ENCODE results near the gene NFIA.

NFIA gene

GRCh38 chr1:61208172-61208571, 125.8 kb downstream of the NFIA start:
- Histone ChIP-seq H3K4me1 (ENCODE audit: control insufficient read depth, insufficient read depth, low read length) (no peaks in the 10 kb centered on the region), H3K27ac (ENCODE audit: extremely low read depth, low read depth, low read length) (no peak overlapping the region), H3K36me3 (ENCODE audit: control insufficient read depth in 2 of 2, insufficient read depth in 1 of 2, low read length in 2 of 2) (no peaks in the 10 kb centered on the region), H3K9me3 (ENCODE audit: control insufficient read depth, insufficient read depth, low read depth, low read length) (no peaks in the 10 kb centered on the region), H3K4me3 (ENCODE audit: low read depth, low read length) (no peak overlapping the region)
- ChIA-PET POLR2A (no interaction called here), CTCF (interaction anchor here (1.0 to 1.1 kb wide), 2 partner anchors 69 to 158 kb away, joined by 4 to 6 read pairs; no protein-coding TSS in a partner anchor)
- no peak for TF ChIP-seq SETDB1 (IDR thresholded peaks at IDR 0.05; ENCODE audit: insufficient read length, low read length)

- CTCF ChIA-PET, result interaction anchor here (1.0 to 1.1 kb wide), 2 partner anchors 68 to 159 kb away, joined by 4 to 6 read pairs; no protein-coding TSS in a partner anchor
- H3K4me3 ChIP-seq (ENCODE audit: low read depth, low read length), result no peak overlapping the region
- no peak overlapping the region for H3K27ac ChIP-seq (ENCODE audit: extremely low read depth, low read depth, low read length)
- TF ChIP-seq ZNF510 (tag by site-specific recombination; IDR thresholded peaks at IDR 0.05; ENCODE audit: insufficient replicate concordance) (no peak), SP7 (tag by site-specific recombination; IDR thresholded peaks at IDR 0.05) (0 out of 2 replicates have a peak, but pooled peaks have one; percentile 34)
- no peaks in the 10 kb centered on the region for H3K9me3 ChIP-seq (ENCODE audit: control insufficient read depth, insufficient read depth, low read depth, low read length)
- POLR2A ChIA-PET, result no interaction called here
- no peaks in the 10 kb centered on the region for H3K4me1 ChIP-seq (ENCODE audit: control insufficient read depth, insufficient read depth, low read length)
- no peaks in the 10 kb centered on the region for H3K36me3 ChIP-seq (ENCODE audit: control insufficient read depth in 2 of 2, insufficient read depth in 1 of 2, low read length in 2 of 2)
Observed at GRCh38 chr1:61208831-61209230, 126.5 kb downstream of the NFIA start.

GRCh38 chr1:61210435-61211154, 128.2 kb downstream of the NFIA start:
- no peak for TF ChIP-seq BCL11B (tag by site-specific recombination; IDR thresholded peaks at IDR 0.05; ENCODE audit: low read depth)
- peak; percentile 74; the same call in 1 of the 2 replicates for TF ChIP-seq MZF1 (tag by site-specific recombination; IDR thresholded peaks at IDR 0.05; ENCODE audit: borderline replicate concordance)
- Histone ChIP-seq H3K9me3 (ENCODE audit: control insufficient read depth, insufficient read depth, low read depth, low read length) (no peaks in the 10 kb centered on the region), H3K4me1 (ENCODE audit: control insufficient read depth, insufficient read depth, low read length) (no peaks in the 10 kb centered on the region), H3K4me3 (ENCODE audit: low read depth, low read length) (no peak overlapping the region), H3K36me3 (ENCODE audit: control insufficient read depth in 2 of 2, insufficient read depth in 1 of 2, low read length in 2 of 2) (no peaks in the 10 kb centered on the region), H3K27ac (ENCODE audit: extremely low read depth, low read depth, low read length) (no peak overlapping the region)
- ChIA-PET POLR2A (interaction anchor here (0.6 to 1.0 kb wide), 2 partner anchors 129 to 149 kb away, joined by 3 to 6 read pairs; no protein-coding TSS in a partner anchor), CTCF (no interaction called here)

- Histone ChIP-seq H3K4me1 (ENCODE audit: control insufficient read depth, insufficient read depth, low read length) (no peaks in the 10 kb centered on the region), H3K9me3 (ENCODE audit: control insufficient read depth, insufficient read depth, low read depth, low read length) (no peaks in the 10 kb centered on the region), H3K4me3 (ENCODE audit: low read depth, low read length) (no peak overlapping the region), H3K27ac (ENCODE audit: extremely low read depth, low read depth, low read length) (no peak overlapping the region), H3K36me3 (ENCODE audit: control insufficient read depth in 2 of 2, insufficient read depth in 1 of 2, low read length in 2 of 2) (no peaks in the 10 kb centered on the region)
- ChIA-PET CTCF (no interaction called here), POLR2A (no interaction called here)
- TF ChIP-seq MZF1 (tag by site-specific recombination; IDR thresholded peaks at IDR 0.05; ENCODE audit: borderline replicate concordance) (no peak), ZNF266 (tag by site-specific recombination; IDR thresholded peaks at IDR 0.05; ENCODE audit: low read depth) (no peak), ZBTB1 (tag by site-specific recombination; IDR thresholded peaks at IDR 0.05) (no peak)
Observed at GRCh38 chr1:61213245-61214011, 131.1 kb downstream of the NFIA start.

GRCh38 chr1:61215119-61215518, 132.8 kb downstream of the NFIA start:
- ChIA-PET POLR2A (no interaction called here), CTCF (no interaction called here)

More at GRCh38 chr1:61215119-61215518, 132.8 kb downstream of the NFIA start:
- TF ChIP-seq SCRT1 (tag by site-specific recombination; IDR thresholded peaks at IDR 0.05; ENCODE audit: borderline replicate concordance), result no peak
- no peak for TF ChIP-seq SCRT2 (tag by site-specific recombination; IDR thresholded peaks at IDR 0.05)
- TF ChIP-seq ZNF623 (tag by site-specific recombination; IDR thresholded peaks at IDR 0.05), result no peak
- no peak for TF ChIP-seq ZNF560 (tag by site-specific recombination; IDR thresholded peaks at IDR 0.05; ENCODE audit: borderline replicate concordance)
- no peak for TF ChIP-seq GLI4 (tag by site-specific recombination; IDR thresholded peaks at IDR 0.05)
- no peak for TF ChIP-seq TSHZ1 (tag by site-specific recombination; IDR thresholded peaks at IDR 0.05; ENCODE audit: borderline replicate concordance)
- no peak overlapping the region for H3K4me3 ChIP-seq (ENCODE audit: low read depth, low read length)
- H3K36me3 ChIP-seq (ENCODE audit: control insufficient read depth in 2 of 2, insufficient read depth in 1 of 2, low read length in 2 of 2), result no peaks in the 10 kb centered on the region
- H3K4me1 ChIP-seq (ENCODE audit: control insufficient read depth, insufficient read depth, low read length), result no peaks in the 10 kb centered on the region
- no peaks in the 10 kb centered on the region for H3K9me3 ChIP-seq (ENCODE audit: control insufficient read depth, insufficient read depth, low read depth, low read length)
- H3K27ac ChIP-seq (ENCODE audit: extremely low read depth, low read depth, low read length), result no peak overlapping the region

Data from HEK293 (cell line).